NCI-H446 (cell line): ENCODE measurements around the gene CNOT11.
"Not testable (repeated sequence)": the region's sequence is repeated elsewhere in the genome, so short reads cannot be mapped to it uniquely, and the experiment has no call there.

Source experiments
- DNase-seq, 2 experiments: peaks; one replicate each; lab custom pipeline; 2025; lab: John Stamatoyannopoulos, UW

The CNOT11 gene

DNA sequence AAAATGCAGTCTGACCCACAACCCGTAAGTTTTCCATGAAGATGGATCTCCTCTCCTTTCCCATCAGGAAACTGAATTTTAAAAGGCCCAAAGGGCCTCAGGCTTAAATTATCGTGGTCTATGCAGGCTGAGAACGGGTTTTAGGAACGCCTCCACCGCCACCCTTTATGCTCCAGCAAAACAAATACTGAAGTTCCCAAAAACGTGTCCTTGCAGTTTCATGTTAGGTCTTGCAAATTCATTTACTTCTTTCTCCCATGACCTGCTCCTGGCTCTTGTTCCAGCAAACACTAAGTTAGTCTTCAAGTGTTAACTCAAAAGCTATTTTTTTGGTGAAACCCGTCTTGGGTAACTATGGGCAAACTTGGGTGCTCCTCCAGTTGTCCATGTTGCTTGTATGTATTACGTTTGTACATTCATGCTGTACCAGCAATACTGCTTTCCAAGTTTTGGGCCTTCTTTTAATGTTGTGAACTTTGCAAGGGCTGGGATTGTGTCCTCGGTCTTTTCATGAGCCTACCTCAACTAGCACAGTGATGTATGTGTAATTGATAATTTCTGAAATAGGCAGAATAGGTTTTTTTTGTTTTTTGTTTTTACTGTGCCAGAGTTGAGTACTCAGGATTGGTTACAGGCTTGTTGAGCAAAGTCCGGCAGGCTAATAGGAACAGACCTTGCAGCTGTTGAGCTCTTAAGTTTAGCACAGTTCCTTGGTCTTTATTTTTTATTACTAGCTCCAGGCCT is 57.6 kb downstream of the CNOT11 start:
- DNase-seq = no peak

GRCh38 chr2:101310834-101311695 is 58.4 kb downstream of the CNOT11 start:
- DNase-seq = no peak

GRCh38 chr2:101311696-101312017 is 59.0 kb downstream of the CNOT11 start:
- DNase-seq = no peak

GRCh38 chr2:101316568-101316967 is 63.9 kb downstream of the CNOT11 start:
- not testable (repeated sequence) for DNase-seq
